Body of pancreas (tissue), 4 donors: Measurements from ENCODE around the gene RPLP2.

Source experiments
- POLR2A ChIP-seq, 3 donors: fragments of 450-650 bp; IDR thresholded peaks; one replicate each; pipeline ENCODE4 v1.6.1; 2016; ENCODE audit warnings: antibody characterized with exemption in 3 of 3, mild to moderate bottlenecking in 2 of 3
- TF ChIP-seq, protein P1 (sequence below), 7 experiments: fragments of 450-650 bp in 4 of 7; fragments of 200-600 bp in 3 of 7; sonication (generic) in 3 of 7; IDR thresholded peaks; one replicate each; pipeline ENCODE4 v1.5.1; 2016 to 2019; ENCODE audit warnings: antibody characterized with exemption in 7 of 7

DNA sequence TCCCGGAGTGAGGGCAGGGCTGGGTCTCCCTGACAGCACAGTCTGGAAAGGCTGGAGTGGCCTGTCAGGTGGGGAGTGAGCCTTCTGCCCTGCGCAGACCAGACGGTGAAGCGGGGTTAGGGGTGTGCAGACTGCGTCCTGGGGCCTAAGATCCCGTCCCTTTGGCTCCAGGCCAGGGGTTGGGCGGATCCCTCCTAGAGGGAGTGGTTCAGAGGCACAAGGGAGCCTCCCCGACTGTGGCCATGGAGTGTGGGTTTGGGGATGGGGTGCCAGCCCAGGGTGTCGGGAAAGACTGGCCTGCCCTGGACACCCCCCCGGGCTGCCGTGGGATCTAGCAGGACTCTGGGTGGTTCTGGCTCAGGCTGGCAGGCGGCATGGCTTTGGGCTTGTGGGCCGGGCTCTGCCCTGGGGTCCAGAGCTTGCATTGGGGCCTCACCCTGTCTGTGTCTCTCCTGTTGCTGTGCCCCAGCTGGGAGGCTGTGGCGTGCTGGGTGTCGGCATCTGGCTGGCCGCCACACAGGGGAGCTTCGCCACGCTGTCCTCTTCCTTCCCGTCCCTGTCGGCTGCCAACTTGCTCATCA lies 52.4 kb downstream of the RPLP2 start:
- TF ChIP-seq, protein P1, sequence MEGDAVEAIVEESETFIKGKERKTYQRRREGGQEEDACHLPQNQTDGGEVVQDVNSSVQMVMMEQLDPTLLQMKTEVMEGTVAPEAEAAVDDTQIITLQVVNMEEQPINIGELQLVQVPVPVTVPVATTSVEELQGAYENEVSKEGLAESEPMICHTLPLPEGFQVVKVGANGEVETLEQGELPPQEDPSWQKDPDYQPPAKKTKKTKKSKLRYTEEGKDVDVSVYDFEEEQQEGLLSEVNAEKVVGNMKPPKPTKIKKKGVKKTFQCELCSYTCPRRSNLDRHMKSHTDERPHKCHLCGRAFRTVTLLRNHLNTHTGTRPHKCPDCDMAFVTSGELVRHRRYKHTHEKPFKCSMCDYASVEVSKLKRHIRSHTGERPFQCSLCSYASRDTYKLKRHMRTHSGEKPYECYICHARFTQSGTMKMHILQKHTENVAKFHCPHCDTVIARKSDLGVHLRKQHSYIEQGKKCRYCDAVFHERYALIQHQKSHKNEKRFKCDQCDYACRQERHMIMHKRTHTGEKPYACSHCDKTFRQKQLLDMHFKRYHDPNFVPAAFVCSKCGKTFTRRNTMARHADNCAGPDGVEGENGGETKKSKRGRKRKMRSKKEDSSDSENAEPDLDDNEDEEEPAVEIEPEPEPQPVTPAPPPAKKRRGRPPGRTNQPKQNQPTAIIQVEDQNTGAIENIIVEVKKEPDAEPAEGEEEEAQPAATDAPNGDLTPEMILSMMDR (IDR thresholded peaks at IDR 0.05): no peak
- TF ChIP-seq POLR2A (IDR thresholded peaks at IDR 0.05): no peak
